Germinal center (tissue), 1 donor: ENCODE results near the gene SOCS1.
A peak's percentile ranks its signal among the peaks of the same experiment; 100 is the strongest.

ENCODE experiments used
- DNase-seq: peaks from one replicate; pipeline ENCODE4 v3.0.0; 2012; ENCODE audit warnings: mixed read lengths, low spot score

Gene SOCS1

GRCh38 chr16:11245222-11245737 is 10.7 kb downstream of the SOCS1 start:
- DNase-seq = no peak

- DNase-seq = no peak
These were observed 13.3 kb downstream of the SOCS1 start for GRCh38 chr16:11242658-11243057.

DNA sequence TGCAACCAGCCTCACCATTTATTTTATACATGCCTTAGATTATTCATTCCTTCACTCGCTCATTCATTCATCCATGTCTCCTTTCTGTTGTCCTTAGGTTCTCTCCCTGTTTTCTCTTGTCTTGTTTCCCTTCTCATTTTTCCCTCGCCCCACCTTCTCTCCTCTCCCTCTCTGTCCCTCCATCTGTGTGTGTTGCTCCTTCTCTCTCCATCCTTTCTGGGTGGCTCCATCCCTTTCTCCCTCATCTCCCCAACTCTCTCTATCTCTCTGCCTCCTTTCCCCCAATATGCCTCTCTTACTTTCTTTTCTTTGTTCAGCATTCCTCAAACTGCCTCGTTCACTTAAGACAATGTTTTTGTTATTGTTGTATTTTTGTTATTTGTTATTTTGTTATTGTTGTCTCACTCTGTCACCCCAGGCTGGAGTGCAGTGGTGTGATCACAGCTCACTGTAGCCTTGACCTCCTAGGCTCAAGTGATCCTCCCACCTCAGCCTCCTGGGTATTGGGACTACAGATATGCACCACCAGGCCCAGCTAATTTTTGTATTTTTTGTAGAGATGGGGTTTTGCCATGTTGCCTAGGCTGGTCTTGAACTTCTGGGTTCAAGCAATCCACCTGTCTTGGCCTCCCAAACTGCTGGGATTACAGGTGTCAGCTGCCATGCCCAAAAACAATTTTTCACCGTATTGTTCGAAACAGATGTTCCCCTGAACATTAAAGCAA is 14.4 kb downstream of the SOCS1 start:
- no peak for DNase-seq

- DNase-seq = no peak
These were observed 15.1 kb downstream of the SOCS1 start for GRCh38 chr16:11240636-11241473.

GRCh38 chr16:11239644-11240632 is 16.1 kb downstream of the SOCS1 start:
- DNase-seq = no peak

GRCh38 chr16:11238272-11239202 is 17.5 kb downstream of the SOCS1 start:
- DNase-seq = no peak

DNA sequence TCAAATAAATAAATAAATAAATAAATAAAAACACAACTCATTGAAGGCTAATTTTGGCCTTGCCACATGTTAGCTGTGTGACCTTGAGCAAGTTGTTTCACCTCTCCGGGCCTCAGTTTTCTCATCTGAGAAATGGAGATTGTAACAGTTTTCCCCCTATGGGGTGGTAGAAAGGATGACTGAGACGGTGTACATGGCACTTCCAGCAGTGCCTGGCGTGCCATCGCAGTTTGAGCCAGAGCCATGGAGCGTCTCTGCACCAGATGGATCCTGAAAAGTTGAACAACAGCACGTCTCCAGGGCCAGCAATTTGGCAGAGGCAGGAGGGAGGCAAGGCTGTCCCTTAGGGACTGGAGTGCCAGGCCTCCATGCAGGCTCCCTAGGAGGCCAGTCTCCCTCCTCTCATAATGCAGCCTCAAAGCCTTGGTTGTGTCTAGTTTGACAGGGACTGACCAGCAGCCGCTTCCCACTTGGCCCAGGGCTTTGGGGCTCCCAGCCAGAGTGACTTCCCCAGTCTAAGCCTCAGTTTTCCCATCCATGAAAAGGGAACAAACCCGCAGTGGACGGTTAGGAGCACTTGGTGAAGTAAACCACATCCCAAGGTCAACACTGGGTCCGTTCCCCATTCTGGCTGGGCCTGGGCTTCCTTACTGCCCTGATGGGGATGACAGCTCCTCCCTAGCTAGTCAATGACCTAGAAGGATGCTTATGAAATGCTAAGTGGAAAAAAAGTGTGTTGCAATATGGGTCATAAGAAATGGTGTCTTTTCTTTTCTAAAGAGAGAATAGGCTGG is 19.3 kb downstream of the SOCS1 start:
- DNase-seq = no peak

DNA sequence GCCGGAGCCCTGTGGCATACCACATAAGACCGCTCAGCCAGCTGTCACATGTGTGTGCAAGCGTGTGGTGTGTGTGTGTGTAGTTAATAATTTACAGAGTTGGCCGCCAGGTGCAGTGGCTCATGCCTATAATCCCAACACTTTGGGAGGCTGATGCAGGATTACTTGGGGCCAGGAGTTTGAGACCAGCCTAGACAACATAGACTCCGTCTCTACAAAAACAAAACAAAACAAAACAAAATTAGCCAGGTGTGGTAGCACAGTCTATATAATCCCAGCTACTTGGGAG is 20.4 kb downstream of the SOCS1 start:
- no peak for DNase-seq

- no peak for DNase-seq
These were observed 20.9 kb downstream of the SOCS1 start for GRCh38 chr16:11234884-11235702.

DNA sequence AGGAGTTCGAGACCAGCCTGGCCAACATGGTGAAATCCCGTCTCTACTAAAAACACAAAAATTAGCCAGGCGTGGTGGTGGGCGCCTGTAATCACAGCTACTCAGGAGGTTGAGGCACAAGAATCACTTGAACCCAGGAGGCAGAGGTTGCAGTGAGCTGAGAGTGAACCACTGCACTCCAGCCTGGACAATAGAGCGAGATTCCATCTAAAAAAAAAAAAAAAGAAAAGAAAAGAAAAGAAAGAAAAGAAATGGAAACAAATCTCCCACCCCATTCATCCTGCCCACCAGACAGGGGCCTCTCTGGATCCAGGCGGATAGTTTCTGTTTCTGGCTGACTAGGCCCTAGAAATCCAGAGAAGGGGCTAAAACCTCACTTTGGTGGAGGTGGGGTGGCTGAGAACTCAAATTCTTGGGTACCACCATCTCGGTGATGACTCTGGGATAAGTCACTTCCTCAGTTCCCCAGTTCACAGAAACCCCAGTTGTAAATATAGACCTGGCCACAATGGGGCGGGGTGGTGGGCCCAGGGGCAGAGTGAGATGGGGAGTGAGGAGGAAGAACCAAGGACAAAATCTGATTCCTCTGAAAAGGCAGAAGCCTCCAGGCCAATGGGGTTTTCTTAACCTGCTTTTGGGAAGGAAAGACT is 22.2 kb downstream of the SOCS1 start:
- DNase-seq = no peak

GRCh38 chr16:11232852-11233726 is 22.9 kb downstream of the SOCS1 start:
- DNase-seq = peak; percentile 63

GRCh38 chr16:11232302-11232851 is 23.6 kb downstream of the SOCS1 start:
- DNase-seq = no peak

- no peak for DNase-seq
These were observed 24.5 kb downstream of the SOCS1 start for GRCh38 chr16:11231367-11231970.

DNA sequence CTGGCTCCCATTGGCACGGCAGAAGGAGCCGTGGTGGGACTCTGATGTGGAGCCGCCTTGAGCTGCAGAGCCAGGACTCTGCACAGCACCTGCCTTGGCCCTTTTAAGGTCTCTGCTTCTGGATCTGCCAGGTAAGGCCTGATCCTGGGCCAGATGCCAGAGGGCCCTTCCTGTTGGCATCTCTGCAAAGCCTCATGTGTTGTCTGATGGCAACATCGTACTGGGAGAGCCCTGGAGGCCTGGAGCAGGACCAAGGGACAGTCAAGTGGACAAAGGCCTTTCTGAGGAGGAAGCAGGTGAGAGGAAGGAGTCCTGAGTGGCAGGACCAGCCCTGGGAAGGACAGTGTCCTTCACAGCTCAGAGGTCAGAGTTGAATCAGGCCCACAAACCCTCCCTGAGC is 26.1 kb downstream of the SOCS1 start:
- no peak for DNase-seq

DNA sequence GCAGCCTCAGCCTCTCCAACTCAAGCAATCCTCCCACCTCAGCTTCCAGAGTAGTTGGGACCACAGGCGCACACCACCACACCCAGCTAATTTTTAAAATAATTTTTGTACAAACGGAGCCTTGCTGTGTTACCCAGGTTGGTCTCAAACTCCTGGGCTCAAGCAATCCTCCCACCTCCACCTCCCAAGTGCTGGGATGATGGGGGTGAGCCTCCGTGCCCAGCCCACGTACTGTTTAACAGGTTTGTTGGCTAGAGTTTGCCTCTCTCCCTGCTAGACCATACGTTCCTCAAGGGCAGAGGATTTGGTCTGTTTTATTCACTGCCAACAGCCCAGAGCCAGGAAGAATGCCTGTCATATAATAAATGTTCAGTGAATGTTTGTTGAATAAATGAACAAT is 26.6 kb downstream of the SOCS1 start:
- no peak for DNase-seq

DNA sequence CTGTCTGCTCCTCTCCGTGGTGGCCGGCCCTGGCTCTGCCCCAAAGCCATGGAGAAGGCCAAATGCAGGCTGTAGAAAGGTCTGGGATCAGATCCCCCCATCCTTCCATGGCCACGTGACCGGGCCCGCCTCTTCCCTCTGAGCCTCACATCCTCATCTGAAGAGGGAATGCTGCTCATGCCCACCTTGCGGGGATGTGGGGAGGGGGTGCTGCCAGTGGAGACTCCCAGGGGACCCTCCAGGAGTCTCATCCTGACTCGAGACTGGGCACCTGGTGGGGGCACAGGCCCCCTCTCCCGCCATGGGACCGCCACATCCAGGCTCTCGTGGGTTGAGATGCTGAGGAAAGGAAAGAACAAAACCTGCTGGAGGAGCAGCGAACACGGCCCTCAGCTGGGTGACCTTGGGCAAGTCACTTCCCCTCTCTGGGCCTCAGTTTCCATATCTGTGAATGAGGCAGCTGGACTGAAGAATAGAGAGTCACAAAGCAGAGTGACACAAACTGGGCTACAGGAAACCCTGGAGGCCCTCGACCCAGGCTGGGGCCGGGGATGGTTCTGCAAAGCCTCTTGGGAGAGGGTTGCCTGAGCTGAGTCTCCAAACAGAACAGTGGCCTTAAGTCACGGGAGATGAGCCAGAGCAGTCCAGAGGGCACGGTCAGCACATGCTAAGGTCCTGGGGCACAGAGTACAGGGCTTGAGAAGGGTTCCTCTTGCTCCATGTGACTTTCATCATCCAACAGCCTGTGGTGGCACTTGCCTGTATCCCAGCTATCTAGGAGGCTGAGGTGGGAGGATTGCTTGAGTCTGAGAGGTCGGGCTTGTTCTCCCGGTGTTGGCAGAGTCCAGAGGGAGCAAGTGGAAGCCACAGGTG is 30.1 kb downstream of the SOCS1 start:
- no peak for DNase-seq
